PC-3 (cell line): ENCODE results near the gene ILRUN. TPM values are rescaled to one million over a fixed set of nuclear protein-coding genes. Genes with fewer than 3 reads are reported as not detected.

Source experiments
- ATAC-seq: fragments of 200-7000 bp; cut with Tn5 transposase; 2 replicates; pipeline ENCODE4 v1.9.1; 2020; ENCODE audit warnings: mild to moderate bottlenecking, moderate library complexity
- BruUV-seq: library from RNA; stranded (reverse); fragments of 400-500 nt; replicated peaks from 2 replicates; lab custom pipeline; 2021; lab: Mats Ljungman, UMichigan
- CTCF ChIA-PET: fragments of 300-600 bp; sonication (Branson Sonifier 250); formaldehyde crosslinking; loops from one replicate; lab custom pipeline; 2022; ENCODE audit warnings: antibody characterized with exemption; lab: Charles Lee
- POLR2A ChIA-PET: fragments of 300-600 bp; sonication (Branson Sonifier 250); formaldehyde crosslinking; loops from one replicate; lab custom pipeline; 2022; ENCODE audit warnings: antibody characterized with exemption; ENCODE audit not compliant: unreplicated experiment; lab: Charles Lee
- DNase-seq: peaks from one replicate; pipeline ENCODE4 v3.0.0-alpha.2; 2015
- H2AFZ ChIP-seq: fragments of 300-600 bp; sonication (generic); 2 replicates; pipeline ENCODE4 v1.6.0; 2016; ENCODE audit warnings: antibody characterized with exemption, low read length
- H3F3A ChIP-seq: fragments of 300-600 bp; sonication (generic); one replicate; pipeline ENCODE4 v1.6.0; 2017; ENCODE audit warnings: antibody characterized with exemption, low read length, control low read depth, mild to moderate bottlenecking; ENCODE audit not compliant: unreplicated experiment
- H3K27ac ChIP-seq: fragments of 300-600 bp; sonication (generic); 2 replicates; pipeline ENCODE4 v1.5.1; 2016; ENCODE audit warnings: mild to moderate bottlenecking, low read length
- H3K27me3 ChIP-seq: fragments of 300-600 bp; sonication (generic); 2 replicates; pipeline ENCODE4 v1.6.1; 2016; ENCODE audit warnings: low read length, mixed read lengths
- H3K36me3 ChIP-seq: fragments of 300-600 bp; sonication (generic); 2 replicates; pipeline ENCODE4 v1.6.1; 2016; ENCODE audit warnings: low read depth, mixed run types, low read length, mixed read lengths
- H3K4me1 ChIP-seq: fragments of 300-600 bp; sonication (generic); 2 replicates; pipeline ENCODE4 v1.5.1; 2016; ENCODE audit warnings: low read length; ENCODE audit not compliant: insufficient read depth
- H3K4me2 ChIP-seq: fragments of 300-600 bp; sonication (generic); 2 replicates; pipeline ENCODE4 v1.6.0; 2016; ENCODE audit warnings: low read length
- H3K4me3 ChIP-seq: fragments of 300-600 bp; sonication (generic); 2 replicates; pipeline ENCODE4 v1.5.1; 2016; ENCODE audit warnings: mild to moderate bottlenecking, low read length, mixed read lengths
- H3K79me2 ChIP-seq: fragments of 300-600 bp; sonication (generic); 2 replicates; pipeline ENCODE4 v1.6.1; 2017; ENCODE audit warnings: low read length, mixed read lengths
- H3K9ac ChIP-seq: fragments of 300-600 bp; sonication (generic); 2 replicates; pipeline ENCODE4 v1.6.0; 2016; ENCODE audit warnings: mild to moderate bottlenecking, low read length
- H3K9me2 ChIP-seq: fragments of 300-600 bp; sonication (generic); replicated peaks from 2 replicates; pipeline ENCODE4 v1.6.1; 2016; ENCODE audit warnings: mixed run types, low read length, mixed read lengths
- H3K9me3 ChIP-seq: fragments of 300-600 bp; sonication (generic); 2 replicates; pipeline ENCODE4 v1.6.1; 2016; ENCODE audit warnings: low read length, mixed read lengths
- H4K20me1 ChIP-seq: fragments of 300-600 bp; sonication (generic); 2 replicates; pipeline ENCODE4 v1.6.1; 2016; ENCODE audit warnings: low read length, mixed read lengths
- EZH2 ChIP-seq: fragments of 300-600 bp; sonication (generic); IDR thresholded peaks from one replicate; pipeline ENCODE4 v1.6.1; 2017; ENCODE audit warnings: antibody characterized with exemption, mild to moderate bottlenecking, low read length; ENCODE audit not compliant: unreplicated experiment
- EZH2phosphoT487 ChIP-seq: fragments of 300-600 bp; sonication (generic); IDR thresholded peaks from 2 replicates; pipeline ENCODE4 v1.6.1; 2018; ENCODE audit warnings: mild to moderate bottlenecking, antibody characterized with exemption, low read length, borderline replicate concordance
- intact Hi-C: fragments of 100-400 bp; cut with micrococcal nuclease; formaldehyde crosslinking; loops from 2 replicates; pipeline ENCODE4 v1.9.0; 2023
- total RNA-seq: library from RNA; depleted of rRNA; stranded (reverse); fragments of >200 nt; gene quantifications from 2 replicates; pipeline ENCODE4 v1.2.3, GENCODE V29; 2014
- TF ChIP-seq, protein P1 (sequence below): fragments of 300-600 bp; sonication (generic); conservative IDR thresholded peaks from 2 replicates; pipeline ENCODE4 v1.5.1; 2017; ENCODE audit warnings: antibody characterized with exemption, low read depth, mild to moderate bottlenecking, low read length

The ILRUN gene
- total RNA-seq, 1 experiment from 2014 or later, result 54.8 TPM

- H3K27me3 ChIP-seq, result no peaks in the 10 kb centered on the region
- no peaks in the 10 kb centered on the region for H3K79me2 ChIP-seq
- no peaks in the 10 kb centered on the region for H3K36me3 ChIP-seq
- DNase-seq (no peak), ATAC-seq (no peak)
- H3K4me1 ChIP-seq, result no peaks in the 10 kb centered on the region
- no peaks in the 10 kb centered on the region for H4K20me1 ChIP-seq
- no peaks in the 10 kb centered on the region for H3F3A ChIP-seq
- H3K4me2 ChIP-seq, result no peak overlapping the region
- ChIA-PET POLR2A (no interaction called here), CTCF (no interaction called here)
- no peak overlapping the region for H2AFZ ChIP-seq
- H3K4me3 ChIP-seq, result no peak overlapping the region
- intact Hi-C loops, result no loop called here
- TF ChIP-seq, protein P1, sequence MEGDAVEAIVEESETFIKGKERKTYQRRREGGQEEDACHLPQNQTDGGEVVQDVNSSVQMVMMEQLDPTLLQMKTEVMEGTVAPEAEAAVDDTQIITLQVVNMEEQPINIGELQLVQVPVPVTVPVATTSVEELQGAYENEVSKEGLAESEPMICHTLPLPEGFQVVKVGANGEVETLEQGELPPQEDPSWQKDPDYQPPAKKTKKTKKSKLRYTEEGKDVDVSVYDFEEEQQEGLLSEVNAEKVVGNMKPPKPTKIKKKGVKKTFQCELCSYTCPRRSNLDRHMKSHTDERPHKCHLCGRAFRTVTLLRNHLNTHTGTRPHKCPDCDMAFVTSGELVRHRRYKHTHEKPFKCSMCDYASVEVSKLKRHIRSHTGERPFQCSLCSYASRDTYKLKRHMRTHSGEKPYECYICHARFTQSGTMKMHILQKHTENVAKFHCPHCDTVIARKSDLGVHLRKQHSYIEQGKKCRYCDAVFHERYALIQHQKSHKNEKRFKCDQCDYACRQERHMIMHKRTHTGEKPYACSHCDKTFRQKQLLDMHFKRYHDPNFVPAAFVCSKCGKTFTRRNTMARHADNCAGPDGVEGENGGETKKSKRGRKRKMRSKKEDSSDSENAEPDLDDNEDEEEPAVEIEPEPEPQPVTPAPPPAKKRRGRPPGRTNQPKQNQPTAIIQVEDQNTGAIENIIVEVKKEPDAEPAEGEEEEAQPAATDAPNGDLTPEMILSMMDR, result no peak
- no peak for TF ChIP-seq EZH2phosphoT487
- no peak for TF ChIP-seq EZH2
- no peak overlapping the region for H3K9ac ChIP-seq
- no peaks in the 10 kb centered on the region for H3K9me2 ChIP-seq
- H3K9me3 ChIP-seq, result no peaks in the 10 kb centered on the region
- BruUV-seq, result no TSS peak
- H3K27ac ChIP-seq, result no peak overlapping the region
Measured at GRCh38 chr6:34731393-34732060, 35.0 kb upstream of the ILRUN start.

GRCh38 chr6:34729631-34730470 is 33.3 kb upstream of the ILRUN start:
- Histone ChIP-seq H4K20me1 (no peaks in the 10 kb centered on the region), H3K4me2 (no peak overlapping the region), H2AFZ (no peak overlapping the region), H3F3A (no peaks in the 10 kb centered on the region), H3K9me3 (no peaks in the 10 kb centered on the region), H3K36me3 (no peaks in the 10 kb centered on the region), H3K4me3 (no peak overlapping the region), H3K4me1 (no peaks in the 10 kb centered on the region), H3K27me3 (no peaks in the 10 kb centered on the region), H3K27ac (no peak overlapping the region), H3K9me2 (no peaks in the 10 kb centered on the region), H3K9ac (no peak overlapping the region), H3K79me2 (no peaks in the 10 kb centered on the region)
- ATAC-seq (no peak), DNase-seq (no peak)
- BruUV-seq, result no TSS peak
- CTCF ChIA-PET, result no interaction called here
- intact Hi-C loops, result no loop called here
- POLR2A ChIA-PET, result no interaction called here
- TF ChIP-seq EZH2 (no peak), EZH2phosphoT487 (no peak)
- TF ChIP-seq, protein P1, result no peak

DNA sequence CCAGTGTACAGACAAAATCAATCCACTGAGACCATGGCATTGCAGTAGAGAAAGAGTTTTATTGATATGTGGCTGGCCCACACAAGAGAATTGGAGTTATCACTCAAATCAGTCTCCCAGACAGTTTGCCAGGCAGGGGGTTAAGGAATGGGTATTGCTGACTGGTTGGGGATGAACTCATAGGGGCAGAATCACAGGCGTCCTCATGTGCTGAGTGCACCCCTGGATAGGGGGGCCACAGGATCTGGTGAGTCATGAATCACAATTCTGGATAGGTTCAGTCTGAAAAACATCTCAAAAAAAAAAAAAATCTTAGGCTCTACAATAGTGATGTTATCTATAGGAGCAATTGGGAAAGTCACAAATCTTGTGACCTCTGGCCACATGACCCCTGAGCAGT is 29.5 kb upstream of the ILRUN start:
- ATAC-seq, result no peak
- H3K9me3 ChIP-seq, result no peaks in the 10 kb centered on the region
- no peaks in the 10 kb centered on the region for H3F3A ChIP-seq
- no peak overlapping the region for H3K9ac ChIP-seq
- no peak overlapping the region for H3K4me3 ChIP-seq
- CTCF ChIA-PET, result no interaction called here
- H3K36me3 ChIP-seq, result no peaks in the 10 kb centered on the region
- H3K4me1 ChIP-seq, result no peaks in the 10 kb centered on the region
- TF ChIP-seq EZH2phosphoT487 (no peak), EZH2 (no peak)
- TF ChIP-seq, protein P1, result no peak
- no peak overlapping the region for H2AFZ ChIP-seq
- POLR2A ChIA-PET, result no interaction called here
- no peaks in the 10 kb centered on the region for H4K20me1 ChIP-seq
- BruUV-seq, result no TSS peak
- H3K27me3 ChIP-seq, result no peaks in the 10 kb centered on the region
- DNase-seq, result no peak
- H3K79me2 ChIP-seq, result no peaks in the 10 kb centered on the region
- H3K9me2 ChIP-seq, result no peaks in the 10 kb centered on the region
- no peak overlapping the region for H3K27ac ChIP-seq
- intact Hi-C loops, result no loop called here
- H3K4me2 ChIP-seq, result no peak overlapping the region
